H9 (cell line): ENCODE results near the gene PRKD2. TPM values are rescaled to one million over a fixed set of nuclear protein-coding genes. Genes with fewer than 3 reads are reported as not detected.

Experiments used
- DNase-seq: peaks from one replicate; pipeline ENCODE4 v3.0.0-alpha.2; 2017
- H2AFZ ChIP-seq: one replicate; pipeline ENCODE4 v1.6.1; 2013; ENCODE audit warnings: mild to moderate bottlenecking, low read length, control low read depth, moderate library complexity
- H2AK5ac ChIP-seq: 2 replicates; pipeline ENCODE4 v1.6.1; 2013; ENCODE audit warnings: low read length, control low read depth, mixed read lengths; ENCODE audit not compliant: insufficient read length
- H2BK120ac ChIP-seq: one replicate; pipeline ENCODE4 v1.6.1; 2013; ENCODE audit warnings: low read depth, mild to moderate bottlenecking, low read length, control low read depth, inconsistent platforms; ENCODE audit not compliant: poor library complexity, severe bottlenecking
- H2BK12ac ChIP-seq: 2 replicates; pipeline ENCODE4 v1.6.1; 2013; ENCODE audit warnings: low read length, control low read depth, mixed read lengths, low read depth; ENCODE audit not compliant: insufficient read length
- H2BK15ac ChIP-seq: 2 replicates; pipeline ENCODE4 v1.6.1; 2013; ENCODE audit warnings: low read depth, low read length, control low read depth
- H2BK20ac ChIP-seq: one replicate; pipeline ENCODE4 v1.6.1; 2013; ENCODE audit warnings: low read depth, mild to moderate bottlenecking, low read length, control low read depth, inconsistent platforms; ENCODE audit not compliant: poor library complexity, severe bottlenecking
- H2BK5ac ChIP-seq: 2 replicates; pipeline ENCODE4 v1.6.1; 2013; ENCODE audit warnings: low read length, control low read depth, mixed read lengths; ENCODE audit not compliant: insufficient read length
- H3K14ac ChIP-seq: 2 replicates; pipeline ENCODE4 v1.6.1; 2013; ENCODE audit warnings: low read length, control low read depth; ENCODE audit not compliant: insufficient read depth
- H3K18ac ChIP-seq: 2 replicates; pipeline ENCODE4 v1.6.1; 2013; ENCODE audit warnings: low read depth, mild to moderate bottlenecking, mixed read lengths, low read length, control low read depth; ENCODE audit not compliant: insufficient read length
- H3K23ac ChIP-seq: 2 replicates; pipeline ENCODE4 v1.6.1; 2013; ENCODE audit warnings: low read length, control low read depth, mixed read lengths, low read depth; ENCODE audit not compliant: insufficient read length
- H3K23me2 ChIP-seq: 2 replicates; pipeline ENCODE4 v1.6.1; 2013; ENCODE audit warnings: low read depth, mild to moderate bottlenecking, mixed read lengths, low read length, control low read depth; ENCODE audit not compliant: insufficient read length, poor library complexity, severe bottlenecking
- H3K27ac ChIP-seq: 2 replicates; pipeline ENCODE4 v1.5.1; 2013; ENCODE audit warnings: low read length, control low read depth, mixed read lengths, low read depth; ENCODE audit not compliant: insufficient read length
- H3K27me3 ChIP-seq: 2 replicates; pipeline ENCODE4 v1.6.1; 2013; ENCODE audit warnings: low read length, control low read depth, inconsistent platforms; ENCODE audit not compliant: insufficient read depth
- H3K4ac ChIP-seq: 2 replicates; pipeline ENCODE4 v1.6.1; 2013; ENCODE audit warnings: low read depth, mild to moderate bottlenecking, control low read depth, inconsistent platforms, low read length, moderate library complexity
- H3K4me1 ChIP-seq: 2 replicates; pipeline ENCODE4 v1.6.1; 2013; ENCODE audit warnings: low read length, control low read depth, inconsistent platforms; ENCODE audit not compliant: insufficient read depth
- H3K4me2 ChIP-seq: 2 replicates; pipeline ENCODE4 v1.6.1; 2013; ENCODE audit warnings: low read length, control low read depth, mixed read lengths; ENCODE audit not compliant: insufficient read length, insufficient read depth
- H3K56ac ChIP-seq: 2 replicates; pipeline ENCODE4 v1.6.1; 2013; ENCODE audit warnings: low read depth, mild to moderate bottlenecking, mixed read lengths, low read length, control low read depth; ENCODE audit not compliant: insufficient read length
- H3K79me1 ChIP-seq: 2 replicates; pipeline ENCODE4 v1.6.1; 2013; ENCODE audit warnings: low read depth, mild to moderate bottlenecking, moderate library complexity, low read length, control low read depth, inconsistent platforms; ENCODE audit not compliant: insufficient read depth, poor library complexity, severe bottlenecking
- H3K79me2 ChIP-seq: 2 replicates; pipeline ENCODE4 v1.6.1; 2013; ENCODE audit warnings: low read length, control low read depth, inconsistent platforms; ENCODE audit not compliant: insufficient read depth
- H3K9ac ChIP-seq: 2 replicates; pipeline ENCODE4 v1.6.1; 2013; ENCODE audit warnings: low read length, control low read depth, mixed read lengths; ENCODE audit not compliant: insufficient read length; ENCODE audit errors: extremely low read depth
- H3K9me3 ChIP-seq: one replicate; pipeline ENCODE4 v1.6.1; 2013; ENCODE audit warnings: low read depth, low read length, inconsistent platforms; ENCODE audit not compliant: control insufficient read depth
- H3T11ph ChIP-seq: one replicate; pipeline ENCODE4 v1.6.1; 2013; ENCODE audit warnings: mild to moderate bottlenecking, low read length, control low read depth, inconsistent platforms
- H4K20me1 ChIP-seq: one replicate; pipeline ENCODE4 v1.6.1; 2013; ENCODE audit not compliant: control insufficient read depth, insufficient read length, insufficient read depth
- H4K5ac ChIP-seq: 2 replicates; pipeline ENCODE4 v1.6.1; 2013; ENCODE audit warnings: low read depth, mild to moderate bottlenecking, mixed read lengths, low read length, control low read depth; ENCODE audit not compliant: insufficient read length
- H4K8ac ChIP-seq: replicated peaks from 2 replicates; pipeline ENCODE4 v1.6.1; 2013; ENCODE audit warnings: low read length, control low read depth, mixed read lengths, low read depth; ENCODE audit not compliant: insufficient read length
- H4K91ac ChIP-seq: 2 replicates; pipeline ENCODE4 v1.6.1; 2013; ENCODE audit warnings: low read depth, mild to moderate bottlenecking, moderate library complexity, mixed read lengths, low read length, control low read depth; ENCODE audit not compliant: insufficient read length
- H3K27ac Mint-ChIP-seq, 3 experiments: 2 replicates in 2 of 3; 3 replicates in 1 of 3; pipeline ENCODE4 v1.8.0; 2020 to 2021; ENCODE audit warnings: mixed read lengths in 3 of 3, mild to moderate bottlenecking in 1 of 3, moderate library complexity in 1 of 3
- H3K27me3 Mint-ChIP-seq: 2 replicates; pipeline ENCODE4 v1.8.0; 2021; ENCODE audit warnings: low read depth, mild to moderate bottlenecking, moderate library complexity, mixed read lengths
- H3K36me3 Mint-ChIP-seq, 3 experiments: 2 replicates in 2 of 3; 3 replicates in 1 of 3; pipeline ENCODE4 v1.8.0; 2020 to 2021; ENCODE audit warnings: low read depth in 3 of 3, mixed read lengths in 3 of 3; ENCODE audit not compliant: insufficient read depth in 1 of 3
- H3K4me1 Mint-ChIP-seq, 2 experiments: 2 replicates each; pipeline ENCODE4 v1.8.0; 2020; ENCODE audit warnings: mixed read lengths in 2 of 2
- H3K4me3 Mint-ChIP-seq, 2 experiments: 2 replicates in 1 of 2; 3 replicates in 1 of 2; pipeline ENCODE4 v1.8.0; 2020 to 2021; ENCODE audit warnings: mild to moderate bottlenecking in 2 of 2, mixed read lengths in 2 of 2, moderate library complexity in 1 of 2
- H3K9me3 Mint-ChIP-seq, 2 experiments: 2 replicates in 1 of 2; 3 replicates in 1 of 2; pipeline ENCODE4 v1.8.0; 2020; ENCODE audit warnings: mild to moderate bottlenecking in 2 of 2, mixed read lengths in 2 of 2, moderate library complexity in 1 of 2
- CTCF ChIP-seq: fragments of 200-600 bp; sonication (generic); conservative IDR thresholded peaks from 3 replicates; pipeline ENCODE4 v1.8.0; 2021; ENCODE audit warnings: antibody characterized with exemption, mild to moderate bottlenecking
- WGBS: extraction: QIAGEN DNeasy Blood & Tissue Kit; methylation state at CpG from one replicate; pipeline ENCODE4 v1.1.7; 2013; ENCODE audit warnings: missing lambda C conversion rate, low lambda C conversion rate, mixed read lengths; ENCODE audit not compliant: insufficient read length; ENCODE audit errors: extremely low coverage; 5-methylcytosine and 5-hydroxymethylcytosine counted together
- total RNA-seq: library from RNA; stranded (reverse); gene quantifications from 2 replicates; pipeline ENCODE4 v1.2.1, GENCODE V29; 2021

PRKD2 gene
- total RNA-seq, 1 experiment from 2014 or later: 60.7 TPM

- H3K18ac ChIP-seq: no peak overlapping the region
- H3K14ac ChIP-seq: no peak overlapping the region
- no peak overlapping the region for H3K4ac ChIP-seq
- H3K23me2 ChIP-seq: no peaks in the 10 kb centered on the region
- H2BK12ac ChIP-seq: no peak overlapping the region
- TF ChIP-seq CTCF: no peak
- H3K23ac ChIP-seq: no peak overlapping the region
- no peak overlapping the region for H3K4me2 ChIP-seq
- H3K27me3 ChIP-seq: no peaks in the 10 kb centered on the region
- H3K9me3 ChIP-seq: no peaks in the 10 kb centered on the region
- no peaks in the 10 kb centered on the region for H3K79me1 ChIP-seq
- no peak overlapping the region for H4K91ac ChIP-seq
- WGBS: no CpG with 5 or more reads among the region's 9 CpGs
- Mint-ChIP-seq H3K4me1 (peaks cover 16 to 27% of the 10 kb centered on the region in 2 experiments), H3K27ac (no peak overlapping the region; a peak in 1 of 7 replicates), H3K9me3 (no peaks in the 10 kb centered on the region), H3K4me3 (no peak overlapping the region), H3K27me3 (no peaks in the 10 kb centered on the region; the same call in 1 of the 2 replicates), H3K36me3 (peaks cover 49 to 90% (median 84%) of the 10 kb centered on the region in 3 experiments)
- H4K20me1 ChIP-seq: peaks cover 4% of the 10 kb centered on the region
- no peak overlapping the region for H2BK15ac ChIP-seq
- no peaks in the 10 kb centered on the region; the same call in 1 of the 2 replicates for H3K79me2 ChIP-seq
- no peak overlapping the region for H3T11ph ChIP-seq
- H2AFZ ChIP-seq: no peak overlapping the region
- no peak overlapping the region for H2BK5ac ChIP-seq
- H4K8ac ChIP-seq: no peak overlapping the region
- no peak overlapping the region for H3K56ac ChIP-seq
- DNase-seq: no peak
- H2BK120ac ChIP-seq: no peak overlapping the region
- H3K27ac ChIP-seq: no peak overlapping the region
- no peak overlapping the region for H2BK20ac ChIP-seq
- no peaks in the 10 kb centered on the region for H3K4me1 ChIP-seq
- no peak overlapping the region for H2AK5ac ChIP-seq
- no peak overlapping the region for H3K9ac ChIP-seq
- no peak overlapping the region for H4K5ac ChIP-seq
These were observed 13.3 kb upstream of the PRKD2 start for GRCh38 chr19:46730187-46730586.
